Ureter (tissue), 1 donor: Measurements from ENCODE around the gene TAF10. TPM values are rescaled to one million over a fixed set of nuclear protein-coding genes. Genes with fewer than 3 reads are reported as not detected.

Experiments
- total RNA-seq: library from RNA; stranded (reverse); gene quantifications from one replicate; pipeline ENCODE4 v1.2.4, GENCODE V29; 2023
- donor health status: DM: yes; HTN: yes; CAD: no.

TAF10 gene
- total RNA-seq, 1 donor from 2014 or later, result 176 TPM

Other genes starting within 250 kb of the TAF10 start
- 32.9 TPM for gene SMPD1, start 221.7 kb downstream of the TAF10 start, total RNA-seq
- 24.9 TPM for gene APBB1, start 193.1 kb downstream of the TAF10 start, total RNA-seq
- 1.2 TPM for gene HPX, start 171.2 kb downstream of the TAF10 start, total RNA-seq
- gene TRIM3, start 138.3 kb downstream of the TAF10 start, total RNA-seq, result 21.1 TPM
- gene ARFIP2, start 130.9 kb downstream of the TAF10 start, total RNA-seq, result 49.3 TPM
- gene TIMM10B, start 130.7 kb downstream of the TAF10 start, total RNA-seq, result 48.3 TPM
- gene DNHD1, start 114.9 kb downstream of the TAF10 start, total RNA-seq, result 24.2 TPM
- gene RRP8, start 8.6 kb downstream of the TAF10 start, total RNA-seq, result 28.0 TPM
- 192 TPM for gene ILK, start 8.4 kb downstream of the TAF10 start, total RNA-seq
- gene TPP1, start 7.2 kb upstream of the TAF10 start, total RNA-seq, result 60.0 TPM
- 26.0 TPM for gene DCHS1, start 43.6 kb upstream of the TAF10 start, total RNA-seq
- gene MRPL17, start 71.1 kb upstream of the TAF10 start, total RNA-seq, result 50.2 TPM
- 1.7 TPM for gene OR2AG2, start 159.8 kb upstream of the TAF10 start, total RNA-seq
- not detected for gene OR2AG1, start 170.8 kb upstream of the TAF10 start, total RNA-seq
- gene OR6A2, start 187.5 kb upstream of the TAF10 start, total RNA-seq, result 0.68 TPM
- not detected for gene OR10A5, start 233.5 kb upstream of the TAF10 start, total RNA-seq